Measurements from ENCODE around the gene AQP5. TPM values are rescaled to one million over a fixed set of nuclear protein-coding genes. Genes with fewer than 3 reads are reported as not detected.
"Not testable (repeated sequence)": the region's sequence is repeated elsewhere in the genome, so short reads cannot be mapped to it uniquely, and the experiment has no call there.

AQP5 gene
- total RNA-seq, 1 experiment from 2014 or later = not detected

- in situ Hi-C loops (cut with HindIII; ENCODE audit: low sequenced_read_pairs) = no loop called here
- DNase-seq (ENCODE audit: low spot score) = no peak
Measured at GRCh38 chr12:49972641-49973360, 11.1 kb downstream of the AQP5 start, which contains the start of gene AQP6. TSS of gene AQP6 (plus strand) at chr12:49972947. CDS start at chr12:49973174, 227 bp downstream.

GRCh38 chr12:49973361-49973830 is 11.7 kb downstream of the AQP5 start:
- in situ Hi-C loops (cut with HindIII; ENCODE audit: low sequenced_read_pairs) = no loop called here

GRCh38 chr12:49974231-49974675 is 12.6 kb downstream of the AQP5 start:
- in situ Hi-C loops (cut with HindIII; ENCODE audit: low sequenced_read_pairs) = no loop called here
- DNase-seq (ENCODE audit: low spot score) = peak; percentile 52

More at GRCh38 chr12:49973361-49973830, 11.7 kb downstream of the AQP5 start:
- DNase-seq (ENCODE audit: low spot score) = no peak

GRCh38 chr12:49974677-49975317 is 13.1 kb downstream of the AQP5 start:
- DNase-seq (ENCODE audit: low spot score) = peak; percentile 25
- in situ Hi-C loops (cut with HindIII; ENCODE audit: low sequenced_read_pairs) = no loop called here

- no peak for DNase-seq (ENCODE audit: low spot score)
- in situ Hi-C loops (cut with HindIII; ENCODE audit: low sequenced_read_pairs) = no loop called here
Measured at GRCh38 chr12:49975318-49975761, 13.7 kb downstream of the AQP5 start.

GRCh38 chr12:49976557-49976956 is 14.9 kb downstream of the AQP5 start:
- in situ Hi-C loops (cut with HindIII; ENCODE audit: low sequenced_read_pairs) = no loop called here
- DNase-seq (ENCODE audit: low spot score) = no peak

- DNase-seq (ENCODE audit: low spot score) = no peak
- in situ Hi-C loops (cut with HindIII; ENCODE audit: low sequenced_read_pairs) = no loop called here
Measured at GRCh38 chr12:49978125-49978524, 16.5 kb downstream of the AQP5 start.

- in situ Hi-C loops (cut with HindIII; ENCODE audit: low sequenced_read_pairs) = no loop called here
- DNase-seq (ENCODE audit: low spot score) = peak; percentile 29
Measured at GRCh38 chr12:49979016-49979586, 17.4 kb downstream of the AQP5 start.

GRCh38 chr12:49979791-49980190 is 18.1 kb downstream of the AQP5 start:
- DNase-seq (ENCODE audit: low spot score) = no peak

GRCh38 chr12:49980501-49981349 is 19.1 kb downstream of the AQP5 start:
- in situ Hi-C loops (cut with HindIII; ENCODE audit: low sequenced_read_pairs) = no loop called here
- no peak for DNase-seq (ENCODE audit: low spot score)

More at GRCh38 chr12:49979791-49980190, 18.1 kb downstream of the AQP5 start:
- in situ Hi-C loops (cut with HindIII; ENCODE audit: low sequenced_read_pairs) = no loop called here

GRCh38 chr12:49982246-49983087 is 20.8 kb downstream of the AQP5 start:
- in situ Hi-C loops (cut with HindIII; ENCODE audit: low sequenced_read_pairs) = no loop called here
- DNase-seq (ENCODE audit: low spot score) = no peak

- in situ Hi-C loops (cut with HindIII; ENCODE audit: low sequenced_read_pairs) = no loop called here
- no peak for DNase-seq (ENCODE audit: low spot score)
Measured at GRCh38 chr12:49983892-49984291, 22.2 kb downstream of the AQP5 start.

- DNase-seq (ENCODE audit: low spot score) = peak; percentile 37
- in situ Hi-C loops (cut with HindIII; ENCODE audit: low sequenced_read_pairs) = no loop called here
Measured at GRCh38 chr12:49984476-49985359, 23.0 kb downstream of the AQP5 start.

- in situ Hi-C loops (cut with HindIII; ENCODE audit: low sequenced_read_pairs) = no loop called here
- DNase-seq (ENCODE audit: low spot score) = no peak
Measured at GRCh38 chr12:49985981-49986380, 24.3 kb downstream of the AQP5 start.

- in situ Hi-C loops (cut with HindIII; ENCODE audit: low sequenced_read_pairs); DNase-seq (ENCODE audit: low spot score): not testable (repeated sequence)
Measured at GRCh38 chr12:49986476-49986875, 24.8 kb downstream of the AQP5 start.

- in situ Hi-C loops (cut with HindIII; ENCODE audit: low sequenced_read_pairs) = no loop called here
- DNase-seq (ENCODE audit: low spot score) = no peak
Measured at GRCh38 chr12:49987625-49988303, 26.1 kb downstream of the AQP5 start.

GRCh38 chr12:49989400-49989799 is 27.7 kb downstream of the AQP5 start:
- DNase-seq (ENCODE audit: low spot score); in situ Hi-C loops (cut with HindIII; ENCODE audit: low sequenced_read_pairs): not testable (repeated sequence)
